ENCODE data around the gene FNBP1L. TPM values are rescaled to one million over a fixed set of nuclear protein-coding genes. Genes with fewer than 3 reads are reported as not detected.

FNBP1L gene
- total and polyA plus RNA-seq, 2 of the 8 experiments (the other 6 are each of a cell fraction or from before 2014, with no cell fraction given): 48.9 to 95.9 TPM

DNA sequence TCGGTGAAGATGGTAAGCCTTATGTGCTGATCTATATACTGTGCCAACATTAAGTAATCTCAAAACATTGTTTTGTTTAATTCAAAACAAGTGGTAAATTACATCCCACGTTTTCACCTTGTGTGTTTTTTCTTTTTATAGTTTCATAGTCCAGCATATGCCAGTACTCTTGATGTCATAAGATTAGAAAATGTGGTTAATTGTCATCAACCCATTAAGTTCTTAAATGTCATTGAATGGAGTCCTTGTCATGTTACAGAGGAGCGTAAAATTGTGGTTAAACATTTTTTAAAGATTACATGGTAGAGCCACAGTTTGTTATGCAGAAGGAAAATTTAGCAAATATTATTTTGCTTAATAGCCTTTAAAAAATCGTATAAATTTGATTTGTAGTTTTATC, 93.1 kb downstream of the FNBP1L start:
- Histone ChIP-seq H3K9ac (replicated peaks in 1 of 4; ENCODE audit: extremely low read depth in 1 of 4, low read depth in 3 of 4, low read length in 3 of 4) (no peak overlapping the region), H3K79me1 (ENCODE audit: low read depth, low read length) (no peaks in the 10 kb centered on the region), H4K20me1 (replicated peaks in 1 of 2; ENCODE audit: control insufficient read depth in 1 of 2, insufficient read depth in 2 of 2, low read length in 2 of 2) (peaks cover 0 to 2% of the 10 kb centered on the region in 2 experiments), H3K23me2 (ENCODE audit: low read depth, low read length) (no peaks in the 10 kb centered on the region), H3K18ac (ENCODE audit: extremely low read depth, low read length) (no peak overlapping the region), H3K23ac (ENCODE audit: insufficient read length) (no peak overlapping the region), H3K27me3 (replicated peaks in 1 of 4; ENCODE audit: control insufficient read depth in 3 of 4, extremely low read depth in 1 of 4, insufficient read depth in 3 of 4, low read length in 3 of 4) (no peaks in the 10 kb centered on the region), H3K4ac (replicated peaks; ENCODE audit: insufficient read length, low read depth, low read length) (no peak overlapping the region), H3K4me3 (ENCODE audit: extremely low read depth in 1 of 4, insufficient read depth in 2 of 4, low read depth in 3 of 4, low read length in 4 of 4) (no peak overlapping the region), H2BK20ac (ENCODE audit: low read length) (no peak overlapping the region), H2AK5ac (ENCODE audit: low read depth, low read length) (no peak overlapping the region), H4K5ac (ENCODE audit: insufficient read length, low read depth, low read length) (no peak overlapping the region), H2AFZ (ENCODE audit: low read length) (no peak overlapping the region), H2BK120ac (replicated peaks; ENCODE audit: low read depth, low read length) (no peak overlapping the region), H4K8ac (ENCODE audit: extremely low read depth, insufficient read depth, low read length) (no peak overlapping the region), H3K79me2 (ENCODE audit: control insufficient read depth in 1 of 2, insufficient read depth in 2 of 2, low read length in 2 of 2) (no peaks in the 10 kb centered on the region), H2BK15ac (ENCODE audit: low read length) (no peak overlapping the region), H3K14ac (ENCODE audit: insufficient read length) (no peak overlapping the region), H3K9me3 (ENCODE audit: insufficient read depth in 2 of 2, low read depth in 1 of 2, low read length in 1 of 2) (no peaks in the 10 kb centered on the region), H2BK5ac (ENCODE audit: low read depth, low read length) (no peak overlapping the region), H4K91ac (replicated peaks; ENCODE audit: insufficient read length, low read length) (no peak overlapping the region), H3K36me3 (ENCODE audit: control insufficient read depth in 2 of 4, insufficient read depth in 4 of 4, low read length in 3 of 4) (peaks cover 0 to 40% (median 2%) of the 10 kb centered on the region in 4 experiments; a peak in 4 of 8 replicates), H3K27ac (ENCODE audit: low read depth, low read length) (no peak overlapping the region), H3K4me2 (ENCODE audit: insufficient read depth in 1 of 2, low read depth in 2 of 2, low read length in 2 of 2) (no peak overlapping the region), H3K56ac (replicated peaks; ENCODE audit: insufficient read length, low read depth, low read length) (no peak overlapping the region), H2BK12ac (ENCODE audit: low read depth, low read length) (no peak overlapping the region), H3K4me1 (replicated peaks in 1 of 4; ENCODE audit: control insufficient read depth in 3 of 4, insufficient read depth in 4 of 4, low read length in 3 of 4) (no peaks in the 10 kb centered on the region)
- 85% methylated on average over 4 of the region's 4 CpGs; no CpG with 5 or more reads in 1 of the 2 experiments for WGBS, 2 experiments (ENCODE audit: extremely low coverage in 1 of 2, insufficient coverage in 1 of 2, insufficient read length in 1 of 2, insufficient replicate concordance in 2 of 2, low coverage in 1 of 2, low lambda C conversion rate in 2 of 2, missing lambda C conversion rate in 1 of 2)
- DNase-seq (ENCODE audit: low read depth in 1 of 2, low spot score in 2 of 2) (no peak), FAIRE-seq (no peak)
- ChIA-PET CTCF (ENCODE audit: partially characterized antibody) (no interaction called here), POLR2A (ENCODE audit: partially characterized antibody) (no interaction called here)
- TF ChIP-seq, protein P1, sequence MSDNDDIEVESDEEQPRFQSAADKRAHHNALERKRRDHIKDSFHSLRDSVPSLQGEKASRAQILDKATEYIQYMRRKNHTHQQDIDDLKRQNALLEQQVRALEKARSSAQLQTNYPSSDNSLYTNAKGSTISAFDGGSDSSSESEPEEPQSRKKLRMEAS (IDR thresholded peaks at IDR 0.05): no peak
- TF ChIP-seq KDM5A (IDR thresholded peaks at IDR 0.05; ENCODE audit: low read length): no peak
- TF ChIP-seq TBP (IDR thresholded peaks at IDR 0.05; ENCODE audit: low read depth, low read length): no peak
- no peak for TF ChIP-seq SRF (IDR thresholded peaks at IDR 0.05; ENCODE audit: low read depth, low read length)
- TF ChIP-seq CHD2 (IDR thresholded peaks at IDR 0.05; ENCODE audit: low read length): no peak
- TF ChIP-seq CREB1 (IDR thresholded peaks at IDR 0.05): no peak
- TF ChIP-seq YY1 (IDR thresholded peaks at IDR 0.05; ENCODE audit: low read depth, low read length): no peak
- no peak for TF ChIP-seq HDAC2 (IDR thresholded peaks at IDR 0.05; ENCODE audit: borderline replicate concordance in 1 of 2, low read depth in 2 of 2, low read length in 2 of 2)
- TF ChIP-seq POLR2A (IDR thresholded peaks at IDR 0.05; ENCODE audit: control extremely low read depth in 1 of 2, low read depth in 2 of 2, low read length in 2 of 2): no peak
- no peak for TF ChIP-seq POU5F1 (IDR thresholded peaks at IDR 0.05; ENCODE audit: low read depth, low read length)
- no peak for TF ChIP-seq TAF1 (IDR thresholded peaks at IDR 0.05; ENCODE audit: low read depth, low read length)
- TF ChIP-seq EGR1 (IDR thresholded peaks at IDR 0.05; ENCODE audit: borderline replicate concordance, low read depth, low read length): no peak
- TF ChIP-seq SAP30 (IDR thresholded peaks at IDR 0.05; ENCODE audit: insufficient read depth, insufficient replicate concordance, low read length): no peak
- no peak for TF ChIP-seq NANOG (IDR thresholded peaks at IDR 0.05; ENCODE audit: insufficient read depth, low read depth, low read length, poor library complexity, severe bottlenecking)
- TF ChIP-seq ASH2L (IDR thresholded peaks at IDR 0.05; ENCODE audit: low read length): no peak
- TF ChIP-seq KDM1A (IDR thresholded peaks at IDR 0.05; ENCODE audit: borderline replicate concordance, low read length): no peak

Measured in H1 (cell line).